Fibroblast of lung (primary cell): ENCODE measurements around the gene ELFN1. TPM values are rescaled to one million over a fixed set of nuclear protein-coding genes. Genes with fewer than 3 reads are reported as not detected.
"Not testable (repeated sequence)": the region's sequence is repeated elsewhere in the genome, so short reads cannot be mapped to it uniquely, and the experiment has no call there.

ENCODE experiments used
- DNase-seq, 2 donors: peaks; one replicate each; pipeline versions ENCODE4 v3.0.0 to v3.0.0-alpha.2; 2010; ENCODE audit warnings: low read depth in 2 of 2
- H2AFZ ChIP-seq: 2 replicates; pipeline ENCODE4 v1.5.1; 2012; ENCODE audit warnings: low read length, control low read depth, inconsistent platforms
- H3K27ac ChIP-seq: 2 replicates; pipeline ENCODE4 v1.5.1; 2011; ENCODE audit warnings: low read length, control low read depth; ENCODE audit not compliant: insufficient read depth
- H3K27me3 ChIP-seq: 2 replicates; pipeline ENCODE4 v1.5.1; 2011; ENCODE audit warnings: mild to moderate bottlenecking, low read length; ENCODE audit not compliant: control insufficient read depth, insufficient read depth
- H3K36me3 ChIP-seq: 2 replicates; pipeline ENCODE4 v1.5.1; 2011; ENCODE audit warnings: low read length; ENCODE audit not compliant: control insufficient read depth, insufficient read depth
- H3K4me1 ChIP-seq: 2 replicates; pipeline ENCODE4 v1.5.1; 2011; ENCODE audit warnings: low read length; ENCODE audit not compliant: control insufficient read depth, insufficient read depth; ENCODE audit errors: extremely low read depth
- H3K4me2 ChIP-seq: 2 replicates; pipeline ENCODE4 v1.5.1; 2011; ENCODE audit warnings: low read length, control low read depth; ENCODE audit not compliant: insufficient read depth; ENCODE audit errors: extremely low read depth
- H3K4me3 ChIP-seq, 4 experiments: fragments of 200-600 bp in 1 of 4; sonication (generic) in 1 of 4; replicated peaks in 1 of 4; 2 replicates each; pipeline ENCODE4 v1.5.1; 2011 to 2016; ENCODE audit warnings: low read length in 4 of 4, low read depth in 3 of 4, mild to moderate bottlenecking in 3 of 4, control low read depth in 2 of 4, inconsistent platforms in 1 of 4, mixed read lengths in 1 of 4; ENCODE audit not compliant: insufficient read depth in 1 of 4; ENCODE audit errors: control extremely low read depth in 1 of 4
- H3K79me2 ChIP-seq: 2 replicates; pipeline ENCODE4 v1.5.1; 2012; ENCODE audit warnings: mild to moderate bottlenecking, low read length, inconsistent platforms; ENCODE audit not compliant: control insufficient read depth, insufficient read depth
- H3K9ac ChIP-seq: 2 replicates; pipeline ENCODE4 v1.5.1; 2011; ENCODE audit warnings: mild to moderate bottlenecking, low read length, control low read depth; ENCODE audit not compliant: insufficient read depth
- H3K9me3 ChIP-seq: 2 replicates; pipeline ENCODE4 v1.5.1; 2012; ENCODE audit warnings: low read depth, low read length; ENCODE audit not compliant: control insufficient read depth, insufficient read depth
- H4K20me1 ChIP-seq: 2 replicates; pipeline ENCODE4 v1.5.1; 2011; ENCODE audit warnings: low read length; ENCODE audit not compliant: control insufficient read depth, insufficient read depth; ENCODE audit errors: extremely low read depth
- EZH2 ChIP-seq: IDR thresholded peaks from 2 replicates; pipeline ENCODE4 v1.5.1; 2012; ENCODE audit warnings: low read length, control low read depth, mild to moderate bottlenecking; ENCODE audit errors: missing control alignments
- polyA plus RNA-seq, 2 donors: library from polyadenylated mRNA; depleted of rRNA in 1 of 2; stranded (reverse) in 1 of 2; unstranded in 1 of 2; fragments of >200 nt; gene quantifications; 2 replicates each; pipeline ENCODE4 v1.2.1, GENCODE V29; 2011 to 2012; ENCODE audit warnings: missing spikeins in 1 of 2
- total RNA-seq: library from RNA; depleted of rRNA; stranded (reverse); fragments of >200 nt; gene quantifications from 2 replicates; pipeline ENCODE4 v1.2.1, GENCODE V29; 2014
- TF ChIP-seq, protein P1 (sequence below), 2 donors: IDR thresholded peaks in 1 of 2; conservative IDR thresholded peaks in 1 of 2; 1 replicate in 1 of 2; 2 replicates in 1 of 2; pipeline ENCODE4 v1.5.1; 2011 to 2012; ENCODE audit warnings: low read length in 2 of 2, control low read depth in 1 of 2, inconsistent platforms in 1 of 2, low read depth in 1 of 2, mild to moderate bottlenecking in 1 of 2

The ELFN1 gene
- total and polyA plus RNA-seq, 2 donors (not counting 1 experiment from before 2014, with no cell fraction given) = 0.16 to 0.33 TPM

DNA sequence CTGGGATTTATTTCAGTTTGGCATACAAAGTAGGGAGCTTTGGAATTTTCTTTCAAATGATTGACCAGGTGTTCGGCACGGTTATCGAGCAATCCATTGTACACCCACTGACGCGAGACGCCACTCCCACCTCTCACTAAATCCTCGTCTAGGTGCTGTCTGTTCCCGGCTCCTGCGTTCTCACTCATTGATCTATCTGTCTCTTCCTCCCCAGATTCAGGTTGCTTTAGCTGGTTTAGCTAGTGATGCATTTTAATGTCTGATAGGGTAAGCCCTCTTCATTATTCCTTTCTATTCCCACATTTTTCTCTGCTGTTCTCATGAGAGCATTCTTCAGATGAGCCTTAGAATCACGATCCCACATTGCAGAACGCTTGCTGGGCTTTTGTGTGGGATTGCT lies 91.7 kb downstream of the ELFN1 start:
- no peak overlapping the region for H2AFZ ChIP-seq
- H3K27me3 ChIP-seq = no peaks in the 10 kb centered on the region
- H3K4me3 ChIP-seq = no peak overlapping the region
- no peak for TF ChIP-seq EZH2
- TF ChIP-seq, protein P1, sequence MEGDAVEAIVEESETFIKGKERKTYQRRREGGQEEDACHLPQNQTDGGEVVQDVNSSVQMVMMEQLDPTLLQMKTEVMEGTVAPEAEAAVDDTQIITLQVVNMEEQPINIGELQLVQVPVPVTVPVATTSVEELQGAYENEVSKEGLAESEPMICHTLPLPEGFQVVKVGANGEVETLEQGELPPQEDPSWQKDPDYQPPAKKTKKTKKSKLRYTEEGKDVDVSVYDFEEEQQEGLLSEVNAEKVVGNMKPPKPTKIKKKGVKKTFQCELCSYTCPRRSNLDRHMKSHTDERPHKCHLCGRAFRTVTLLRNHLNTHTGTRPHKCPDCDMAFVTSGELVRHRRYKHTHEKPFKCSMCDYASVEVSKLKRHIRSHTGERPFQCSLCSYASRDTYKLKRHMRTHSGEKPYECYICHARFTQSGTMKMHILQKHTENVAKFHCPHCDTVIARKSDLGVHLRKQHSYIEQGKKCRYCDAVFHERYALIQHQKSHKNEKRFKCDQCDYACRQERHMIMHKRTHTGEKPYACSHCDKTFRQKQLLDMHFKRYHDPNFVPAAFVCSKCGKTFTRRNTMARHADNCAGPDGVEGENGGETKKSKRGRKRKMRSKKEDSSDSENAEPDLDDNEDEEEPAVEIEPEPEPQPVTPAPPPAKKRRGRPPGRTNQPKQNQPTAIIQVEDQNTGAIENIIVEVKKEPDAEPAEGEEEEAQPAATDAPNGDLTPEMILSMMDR (conservative IDR thresholded peaks at IDR 0.05 in 1 of 2, IDR thresholded peaks at IDR 0.05 in 1 of 2; ENCODE audit: low read depth in 1 of 2, low read length in 2 of 2) = no peak
- H3K9ac ChIP-seq = no peak overlapping the region
- H3K27ac ChIP-seq = no peak overlapping the region
- no peak for DNase-seq
- H3K4me1 ChIP-seq = no peaks in the 10 kb centered on the region
- H3K4me2 ChIP-seq = no peak overlapping the region
- H3K36me3 ChIP-seq = no peaks in the 10 kb centered on the region
- no peaks in the 10 kb centered on the region for H3K79me2 ChIP-seq
- H3K9me3 ChIP-seq = no peaks in the 10 kb centered on the region
- H4K20me1 ChIP-seq = no peaks in the 10 kb centered on the region

DNA sequence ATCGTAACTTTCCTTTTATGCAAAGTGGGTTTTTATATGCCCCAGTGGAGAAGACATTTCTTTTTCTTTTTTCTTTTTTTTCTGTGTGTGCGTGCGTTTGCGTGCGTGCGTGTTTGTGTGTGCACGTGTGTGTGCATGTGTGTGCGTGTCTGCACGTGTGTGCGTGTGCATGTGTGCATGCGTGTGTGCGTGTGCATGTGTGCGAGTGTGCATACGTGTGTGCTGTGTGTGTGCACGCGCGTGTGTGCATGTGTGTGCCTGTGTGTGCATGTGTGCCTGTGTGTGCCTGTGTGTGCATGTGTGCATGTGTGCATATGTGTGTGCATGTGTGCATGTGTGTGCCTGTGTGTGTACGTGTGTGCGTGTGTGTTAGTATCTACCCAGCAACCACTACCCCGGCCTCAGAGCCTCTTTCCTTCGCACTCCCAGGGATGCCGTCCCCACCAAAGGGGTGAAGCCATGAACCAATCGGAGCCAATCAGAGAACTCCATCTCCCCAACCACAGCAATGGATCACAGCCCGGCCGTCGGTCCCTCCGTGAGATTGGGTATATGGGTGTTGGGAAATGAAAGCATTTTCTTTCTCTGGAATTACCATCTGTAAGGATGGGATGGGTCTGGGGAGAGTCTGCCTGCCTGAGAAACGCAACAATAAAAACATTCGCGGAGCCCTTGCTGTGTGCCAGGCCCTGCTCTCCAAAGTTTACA lies 92.3 kb downstream of the ELFN1 start:
- Histone ChIP-seq H3K4me2 (no peak overlapping the region), H2AFZ (no peak overlapping the region), H3K27ac (no peak overlapping the region), H3K9ac (no peak overlapping the region), H3K36me3 (no peaks in the 10 kb centered on the region), H3K79me2 (no peaks in the 10 kb centered on the region), H3K4me3 (no peak overlapping the region), H4K20me1 (no peaks in the 10 kb centered on the region), H3K4me1 (no peaks in the 10 kb centered on the region), H3K9me3 (no peaks in the 10 kb centered on the region), H3K27me3 (no peaks in the 10 kb centered on the region)
- TF ChIP-seq, protein P1 (conservative IDR thresholded peaks at IDR 0.05 in 1 of 2, IDR thresholded peaks at IDR 0.05 in 1 of 2; ENCODE audit: low read depth in 1 of 2, low read length in 2 of 2) = no peak
- TF ChIP-seq EZH2 = no peak
- no peak for DNase-seq

GRCh38 chr7:1763033-1763432 lies 93.0 kb downstream of the ELFN1 start:
- no peaks in the 10 kb centered on the region for H3K4me1 ChIP-seq
- no peak overlapping the region for H3K27ac ChIP-seq

DNA sequence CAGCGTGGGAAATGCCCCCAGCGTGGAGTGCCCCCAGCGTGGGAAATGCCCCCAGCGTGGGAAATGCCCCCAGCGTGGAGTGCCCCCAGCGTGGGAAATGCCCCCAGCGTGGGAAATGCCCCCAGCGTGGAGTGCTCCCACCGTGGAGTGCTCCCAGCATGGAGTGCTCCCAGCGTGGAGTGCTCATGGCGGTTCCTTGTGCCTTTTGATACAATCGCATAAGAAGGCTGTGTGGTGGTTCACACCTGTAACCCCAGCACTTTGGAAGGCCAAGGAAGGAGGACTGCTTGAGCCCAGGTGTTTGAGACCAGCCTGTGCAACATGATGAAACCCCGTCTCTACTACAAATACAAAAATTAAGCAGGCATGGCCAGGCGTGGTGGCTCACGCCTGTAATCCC lies 93.8 kb downstream of the ELFN1 start:
- DNase-seq, H3K27me3 ChIP-seq, H3K27ac ChIP-seq, H3K79me2 ChIP-seq, H3K4me3 ChIP-seq, H3K4me2 ChIP-seq, H3K9ac ChIP-seq, H4K20me1 ChIP-seq, H3K36me3 ChIP-seq, H2AFZ ChIP-seq, H3K4me1 ChIP-seq, H3K9me3 ChIP-seq: not testable (repeated sequence)

More at GRCh38 chr7:1763033-1763432, 93.0 kb downstream of the ELFN1 start:
- H2AFZ ChIP-seq = no peak overlapping the region
- H3K27me3 ChIP-seq = no peaks in the 10 kb centered on the region
- no peaks in the 10 kb centered on the region for H3K9me3 ChIP-seq
- H3K36me3 ChIP-seq = no peaks in the 10 kb centered on the region
- H3K9ac ChIP-seq = no peak overlapping the region
- no peak for TF ChIP-seq EZH2
- TF ChIP-seq, protein P1 (conservative IDR thresholded peaks at IDR 0.05 in 1 of 2, IDR thresholded peaks at IDR 0.05 in 1 of 2; ENCODE audit: low read depth in 1 of 2, low read length in 2 of 2) = no peak
- H4K20me1 ChIP-seq = no peaks in the 10 kb centered on the region
- H3K4me2 ChIP-seq = no peak overlapping the region
- H3K79me2 ChIP-seq = no peaks in the 10 kb centered on the region
- no peak overlapping the region for H3K4me3 ChIP-seq
- no peak for DNase-seq
